KMS-11 (cell line): ENCODE measurements around the gene PTPN22.

ENCODE experiments used
- H2AFZ ChIP-seq: fragments of 200-600 bp; sonication (generic); 2 replicates; pipeline ENCODE4 v1.6.1; 2016; ENCODE audit warnings: antibody characterized with exemption, mixed run types, low read depth
- H3K27ac ChIP-seq: fragments of 200-600 bp; sonication (generic); 2 replicates; pipeline ENCODE4 v1.6.1; 2016; ENCODE audit warnings: mild to moderate bottlenecking, mixed run types
- H3K27me3 ChIP-seq: fragments of 200-600 bp; sonication (generic); 2 replicates; pipeline ENCODE4 v1.6.1; 2017; ENCODE audit warnings: mild to moderate bottlenecking, low read depth, mixed run types, moderate library complexity; ENCODE audit not compliant: insufficient read depth
- H3K36me3 ChIP-seq: fragments of 200-600 bp; sonication (generic); 2 replicates; pipeline ENCODE4 v1.6.1; 2017; ENCODE audit warnings: mild to moderate bottlenecking, mixed run types; ENCODE audit not compliant: insufficient read depth
- H3K4me1 ChIP-seq: fragments of 200-600 bp; sonication (generic); 2 replicates; pipeline ENCODE4 v1.6.1; 2016; ENCODE audit warnings: mild to moderate bottlenecking, low read depth, mixed run types; ENCODE audit not compliant: poor library complexity, severe bottlenecking
- H3K4me2 ChIP-seq: fragments of 200-600 bp; sonication (generic); 2 replicates; pipeline ENCODE4 v1.7.0; 2016; ENCODE audit warnings: mild to moderate bottlenecking, mixed run types
- H3K4me3 ChIP-seq: fragments of 200-600 bp; sonication (generic); IDR thresholded peaks from 2 replicates; pipeline ENCODE4 v1.6.1; 2017; ENCODE audit warnings: low read depth, low read length, mixed read lengths; ENCODE audit not compliant: insufficient read depth
- H3K79me2 ChIP-seq: fragments of 200-600 bp; sonication (generic); 2 replicates; pipeline ENCODE4 v1.6.1; 2016; ENCODE audit warnings: low read depth, mixed run types; ENCODE audit not compliant: insufficient read depth
- H3K9ac ChIP-seq: fragments of 200-600 bp; sonication (generic); 2 replicates; pipeline ENCODE4 v1.6.1; 2016; ENCODE audit warnings: mild to moderate bottlenecking, mixed run types
- H4K20me1 ChIP-seq: fragments of 200-600 bp; sonication (generic); 2 replicates; pipeline ENCODE4 v1.6.1; 2016; ENCODE audit warnings: mild to moderate bottlenecking, mixed run types; ENCODE audit not compliant: insufficient read depth
- CTCF ChIP-seq: fragments of 200-600 bp; sonication (generic); conservative IDR thresholded peaks from 2 replicates; pipeline ENCODE4 v1.6.1; 2017; ENCODE audit warnings: low read depth, mild to moderate bottlenecking, antibody characterized with exemption, low read length, moderate library complexity, mixed read lengths

Gene PTPN22

DNA sequence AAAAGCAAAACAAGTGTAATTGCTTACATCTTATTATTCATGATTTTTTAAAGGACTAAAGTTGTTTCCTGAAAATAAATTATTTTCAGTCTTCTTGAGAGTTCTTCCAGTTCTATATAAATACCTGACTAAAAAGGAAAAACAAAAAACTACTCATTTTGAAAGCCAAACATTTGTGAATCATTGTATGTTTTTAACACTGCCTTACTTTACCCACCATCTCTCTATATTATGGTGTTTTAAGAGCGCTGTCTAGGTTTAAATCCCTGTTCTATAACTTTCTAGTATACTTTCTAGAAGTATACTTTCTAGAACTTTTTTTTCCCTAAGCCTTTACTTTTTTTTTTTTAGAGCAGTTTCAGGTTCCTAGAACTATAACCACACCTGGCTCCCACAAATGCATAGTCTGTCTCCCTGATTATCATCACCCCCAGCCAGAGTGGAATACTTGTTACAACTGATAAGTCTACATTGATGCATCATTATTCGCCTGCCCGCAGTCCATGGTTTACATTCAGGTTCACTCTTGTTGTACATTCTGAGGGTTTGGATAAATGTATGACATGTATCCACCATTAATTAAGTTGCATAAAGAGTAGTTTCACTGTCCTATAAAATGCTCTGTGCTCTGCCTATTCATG lies 69.0 kb downstream of the PTPN22 start:
- H3K9ac ChIP-seq, result no peak overlapping the region
- H3K4me3 ChIP-seq, result no peak overlapping the region
- TF ChIP-seq CTCF, result no peak
- H3K36me3 ChIP-seq, result no peaks in the 10 kb centered on the region
- no peak overlapping the region for H3K27ac ChIP-seq
- no peaks in the 10 kb centered on the region for H3K27me3 ChIP-seq
- no peak overlapping the region for H3K4me2 ChIP-seq
- H2AFZ ChIP-seq, result no peak overlapping the region
- peaks cover 44% of the 10 kb centered on the region; the same call in 1 of the 2 replicates for H3K79me2 ChIP-seq
- no peaks in the 10 kb centered on the region for H4K20me1 ChIP-seq
- peaks cover 19% of the 10 kb centered on the region for H3K4me1 ChIP-seq

- no peaks in the 10 kb centered on the region for H3K27me3 ChIP-seq
- H2AFZ ChIP-seq, result no peak overlapping the region
- no peak for TF ChIP-seq CTCF
- no peaks in the 10 kb centered on the region for H4K20me1 ChIP-seq
- H3K4me3 ChIP-seq, result no peak overlapping the region
- H3K79me2 ChIP-seq, result peaks cover 25% of the 10 kb centered on the region; the same call in 1 of the 2 replicates
- H3K4me2 ChIP-seq, result no peak overlapping the region
- H3K36me3 ChIP-seq, result no peaks in the 10 kb centered on the region
- H3K4me1 ChIP-seq, result peaks cover 19% of the 10 kb centered on the region
- no peak overlapping the region for H3K27ac ChIP-seq
- no peak overlapping the region for H3K9ac ChIP-seq
Observed at GRCh38 chr1:113800487-113800886, 71.0 kb downstream of the PTPN22 start.

DNA sequence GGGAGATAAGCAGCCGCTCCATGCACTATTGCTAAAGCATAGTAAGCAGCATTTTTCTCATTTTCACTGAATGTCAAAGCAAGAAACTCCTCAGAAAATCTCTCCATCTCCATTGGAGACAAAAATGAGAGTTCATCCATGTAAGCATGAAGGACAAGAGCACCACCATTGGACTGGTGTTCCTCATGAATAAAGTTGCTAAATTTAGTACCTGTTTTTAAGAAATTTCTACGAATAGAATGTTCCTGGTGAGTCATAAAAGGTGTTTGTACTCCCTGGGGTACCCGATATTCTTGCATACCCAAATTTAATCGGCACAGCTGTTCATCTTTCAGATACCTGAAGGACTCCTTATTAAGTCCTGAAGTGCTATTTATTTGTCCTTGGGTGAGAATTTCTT lies 74.0 kb downstream of the PTPN22 start:
- no peak overlapping the region for H3K9ac ChIP-seq
- no peak overlapping the region for H2AFZ ChIP-seq
- no peak overlapping the region for H3K4me3 ChIP-seq
- H3K36me3 ChIP-seq, result no peaks in the 10 kb centered on the region
- H3K27ac ChIP-seq, result no peak overlapping the region
- no peak overlapping the region for H3K4me2 ChIP-seq
- TF ChIP-seq CTCF, result no peak
- peaks cover 11% of the 10 kb centered on the region for H3K4me1 ChIP-seq
- H3K79me2 ChIP-seq, result peaks cover under 1% of the 10 kb centered on the region; the same call in 1 of the 2 replicates
- H3K27me3 ChIP-seq, result no peaks in the 10 kb centered on the region
- H4K20me1 ChIP-seq, result no peaks in the 10 kb centered on the region

GRCh38 chr1:113793878-113794834 lies 77.4 kb downstream of the PTPN22 start:
- Histone ChIP-seq H3K79me2 (no peaks in the 10 kb centered on the region; the same call in 1 of the 2 replicates), H3K9ac (no peak overlapping the region), H3K27me3 (no peaks in the 10 kb centered on the region), H4K20me1 (no peaks in the 10 kb centered on the region), H3K4me3 (no peak overlapping the region), H2AFZ (no peak overlapping the region), H3K4me2 (no peak overlapping the region), H3K4me1 (no peaks in the 10 kb centered on the region), H3K36me3 (no peaks in the 10 kb centered on the region), H3K27ac (no peak overlapping the region)
- TF ChIP-seq CTCF, result no peak
